Epithelial cell of esophagus (primary cell): ENCODE results near the gene MRPL23.
"Not testable (repeated sequence)": the region's sequence is repeated elsewhere in the genome, so short reads cannot be mapped to it uniquely, and the experiment has no call there.

Experiments used
- DNase-seq: peaks from one replicate; pipeline ENCODE4 v3.0.0; 2010; ENCODE audit warnings: low read depth
- H3K4me3 ChIP-seq: 2 replicates; pipeline ENCODE4 v1.5.1; 2011; ENCODE audit warnings: mild to moderate bottlenecking, low read length, control low read depth
- CTCF ChIP-seq: IDR thresholded peaks from 2 replicates; pipeline ENCODE4 v1.5.1; 2011; ENCODE audit warnings: low read depth, mild to moderate bottlenecking, low read length, control low read depth, inconsistent platforms; ENCODE audit not compliant: insufficient read depth; ENCODE audit errors: missing control alignments

Gene MRPL23

GRCh38 chr11:1939006-1939625, 8.0 kb upstream of the MRPL23 start:
- no peak for DNase-seq
- H3K4me3 ChIP-seq: no peak overlapping the region
- no peak for TF ChIP-seq CTCF

- not testable (repeated sequence) for DNase-seq
Observed at GRCh38 chr11:1939788-1940187, 7.3 kb upstream of the MRPL23 start.

GRCh38 chr11:1942558-1943260, 4.4 kb upstream of the MRPL23 start:
- H3K4me3 ChIP-seq: no peak overlapping the region
- no peak for TF ChIP-seq CTCF
- DNase-seq: no peak

More at GRCh38 chr11:1939788-1940187, 7.3 kb upstream of the MRPL23 start:
- H3K4me3 ChIP-seq: not testable (repeated sequence)

- peak; percentile 45 for DNase-seq
- H3K4me3 ChIP-seq: no peak overlapping the region
- no peak for TF ChIP-seq CTCF
Observed at GRCh38 chr11:1943576-1943975, 3.6 kb upstream of the MRPL23 start.

- DNase-seq: peak; percentile 57
- no peak for TF ChIP-seq CTCF
- no peak overlapping the region for H3K4me3 ChIP-seq
Observed at GRCh38 chr11:1943977-1944376, 3.2 kb upstream of the MRPL23 start.

GRCh38 chr11:1947592-1948237, 583 bp downstream of the MRPL23 start:
- no peak overlapping the region for H3K4me3 ChIP-seq
- DNase-seq: no peak
- no peak for TF ChIP-seq CTCF

GRCh38 chr11:1948389-1948788, 1.3 kb downstream of the MRPL23 start:
- DNase-seq: no peak
- TF ChIP-seq CTCF: no peak

More at GRCh38 chr11:1948389-1948788, 1.3 kb downstream of the MRPL23 start:
- H3K4me3 ChIP-seq: no peak overlapping the region
